Tongue (tissue), 3 donors: ENCODE results near the gene QPCTL. TPM values are rescaled to one million over a fixed set of nuclear protein-coding genes. Genes with fewer than 3 reads are reported as not detected.
"Not testable (repeated sequence)": the region's sequence is repeated elsewhere in the genome, so short reads cannot be mapped to it uniquely, and the experiment has no call there.

Source experiments
- DNase-seq: peaks from one replicate; pipeline ENCODE4 v3.0.0-alpha.2; 2015
- small RNA-seq: library from RNA; depleted of rRNA; stranded (forward); fragments of <200 nt; gene quantifications from one replicate; pipeline ENCODE3, GENCODE V24; 2014; ENCODE audit warnings: low replicate concordance
- total RNA-seq: library from RNA; depleted of rRNA; stranded (reverse); fragments of >200 nt; gene quantifications from one replicate; pipeline ENCODE4 v1.2.3, GENCODE V29; 2014

QPCTL gene
- total RNA-seq, 1 donor from 2014 or later: 3.3 TPM

GRCh38 chr19:45717131-45717982 lies 24.9 kb downstream of the QPCTL start:
- peak; percentile 100 for DNase-seq

- DNase-seq: no peak
Observed at GRCh38 chr19:45717983-45718650, 25.7 kb downstream of the QPCTL start.

GRCh38 chr19:45720065-45720464 lies 27.6 kb downstream of the QPCTL start:
- DNase-seq: not testable (repeated sequence)

DNA sequence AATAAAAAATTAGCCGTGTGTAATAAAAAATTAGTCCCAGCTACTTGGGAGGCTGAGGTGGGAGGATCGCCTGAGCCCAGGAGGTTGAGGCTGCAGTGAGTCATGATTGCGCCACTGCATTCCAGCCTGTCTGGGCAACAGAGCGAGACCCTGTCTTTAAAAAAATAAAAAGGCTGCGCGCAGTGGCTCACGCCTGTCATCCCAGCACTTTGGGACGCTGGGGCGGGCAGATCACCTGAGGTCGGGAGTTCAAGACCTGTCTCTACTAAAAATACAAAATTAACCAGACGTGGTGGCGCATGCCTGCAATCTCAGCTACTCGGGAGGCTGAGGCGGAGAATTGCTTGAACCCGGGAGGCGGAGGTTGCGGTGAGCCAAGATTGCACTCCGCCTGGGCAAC lies 36.2 kb downstream of the QPCTL start:
- DNase-seq: not testable (repeated sequence)

- DNase-seq: peak; percentile 14
Observed at GRCh38 chr19:45729800-45730290, 37.4 kb downstream of the QPCTL start.

DNA sequence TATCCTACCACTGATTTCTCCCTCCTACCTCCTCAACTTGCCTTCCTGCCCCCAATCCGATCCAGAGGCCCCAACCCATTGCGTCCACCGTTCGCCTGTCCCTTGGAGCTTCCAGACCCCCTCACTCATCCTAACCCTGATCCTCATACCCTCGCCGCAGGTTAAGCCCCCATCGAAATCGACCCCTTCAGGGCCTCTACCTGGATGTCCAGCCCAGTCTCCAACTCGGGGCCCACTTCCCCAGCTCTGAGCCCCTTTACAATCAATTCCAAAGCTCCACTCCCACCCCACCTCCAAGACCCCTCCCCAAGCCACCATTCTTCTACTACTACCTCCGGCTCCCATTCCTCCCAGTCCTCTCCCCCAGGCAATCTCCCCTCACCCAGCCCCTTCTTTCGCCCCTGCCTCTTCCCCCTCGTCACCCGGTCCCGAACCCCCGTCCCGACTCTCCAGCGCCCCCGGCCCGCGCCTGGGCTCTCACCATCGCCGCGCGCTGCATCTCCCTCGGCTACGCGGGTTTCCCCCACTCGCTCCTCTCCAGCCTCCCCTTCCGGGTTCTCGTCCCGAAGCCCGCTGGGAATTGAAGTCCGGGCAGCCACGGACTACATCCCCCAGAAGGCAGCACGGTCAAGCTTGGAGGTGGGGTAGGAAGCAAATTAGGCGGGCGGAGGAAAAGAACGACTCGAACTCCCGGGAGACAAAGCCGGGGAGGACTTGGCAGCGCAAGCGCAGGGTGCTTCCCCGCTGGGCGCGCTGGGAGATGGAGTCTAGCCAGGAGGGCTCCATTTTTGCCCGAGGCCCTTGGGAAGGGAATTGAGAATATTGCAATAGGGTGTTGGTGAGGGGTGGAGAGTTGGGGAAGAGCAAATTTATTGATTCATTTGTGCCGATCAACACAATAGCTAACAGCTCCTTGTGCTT lies 38.2 kb downstream of the QPCTL start, which contains the start of gene FBXO46:
TSS of gene FBXO46 (minus strand) at position 529 of the 921 bp plus-strand sequence. CDS start 17,401 bp downstream, outside the sequence.
- peak; percentile 99 for DNase-seq

DNA sequence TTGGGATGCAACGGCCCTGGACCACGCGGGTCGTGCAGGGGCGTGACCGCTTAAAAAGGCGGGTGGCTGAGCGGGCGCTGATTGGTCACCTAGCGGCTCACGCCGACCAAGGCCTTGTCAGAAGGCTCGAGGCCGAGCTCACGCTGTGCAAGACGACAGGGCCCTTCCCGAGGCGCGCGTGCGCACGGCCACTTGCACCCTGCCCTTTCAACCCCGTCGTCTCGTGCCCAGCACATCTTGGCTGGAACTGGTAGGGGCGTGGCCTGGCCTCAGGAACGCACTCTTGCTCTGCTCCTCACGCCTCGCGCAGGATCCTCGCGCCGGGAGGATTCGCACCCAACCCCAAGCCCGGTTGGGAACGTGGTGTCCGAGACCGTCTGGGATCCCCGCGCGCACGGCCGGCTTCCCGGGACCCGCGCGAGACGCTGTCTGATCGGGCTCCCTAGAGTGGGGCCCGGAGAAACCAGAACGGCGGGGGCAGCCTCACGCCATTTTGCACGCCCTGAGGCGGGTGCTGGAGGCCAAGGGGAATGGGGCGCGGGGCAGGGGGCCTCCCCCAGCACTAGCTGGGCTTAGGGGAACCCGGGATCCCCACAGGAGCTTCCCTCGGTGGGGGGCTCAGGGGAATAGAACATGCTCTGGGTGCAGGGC lies 40.8 kb downstream of the QPCTL start, which contains the start of gene MEIOSIN:
TSS of gene MEIOSIN (plus strand) at position 280 of the 651 bp plus-strand sequence. CDS start 1,938 bp downstream, outside the sequence.
- DNase-seq: no peak

DNA sequence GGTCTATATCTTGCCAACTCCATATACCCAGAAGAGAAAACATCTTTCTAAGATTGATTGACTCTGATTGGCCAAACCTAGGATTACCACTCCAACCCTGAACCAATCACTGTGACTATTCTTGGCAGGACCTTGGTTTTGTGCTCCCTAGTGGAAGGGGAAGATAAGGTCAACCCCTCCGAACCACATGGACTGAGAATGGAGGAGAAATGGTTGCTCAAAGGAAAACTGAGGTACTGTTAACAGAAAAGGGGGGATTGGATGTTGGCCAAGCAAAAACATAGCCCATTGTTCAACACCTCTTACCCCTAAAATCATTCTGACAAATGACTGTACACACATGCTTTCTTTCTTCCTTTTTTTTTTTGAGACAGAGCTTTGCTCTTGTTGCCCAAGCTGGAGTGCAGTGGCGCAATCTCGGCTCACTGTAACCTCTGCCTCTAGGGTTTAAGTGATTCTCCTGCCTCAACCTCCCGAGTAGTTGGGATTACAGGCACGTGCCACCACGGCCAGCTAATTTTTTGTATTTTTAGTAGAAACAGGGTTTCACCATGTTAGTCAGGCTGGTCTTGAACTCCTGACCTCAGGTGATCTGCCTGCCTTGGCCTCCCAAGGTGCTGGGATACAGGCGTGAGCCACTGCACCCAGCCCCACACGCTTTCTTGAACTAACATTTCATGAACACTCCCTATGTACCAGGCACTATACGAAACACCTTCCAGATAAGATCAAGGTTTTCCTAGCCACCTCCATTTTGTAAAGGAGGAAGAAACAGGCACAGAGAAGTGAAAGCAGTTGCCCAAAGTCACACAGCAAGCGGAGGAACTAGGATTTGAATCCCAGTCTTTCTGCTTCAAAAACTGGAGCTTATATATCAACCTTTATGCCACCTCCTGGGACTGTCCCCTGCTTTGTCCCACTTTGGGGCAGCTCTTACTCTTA lies 47.3 kb downstream of the QPCTL start:
- no peak for DNase-seq

DNA sequence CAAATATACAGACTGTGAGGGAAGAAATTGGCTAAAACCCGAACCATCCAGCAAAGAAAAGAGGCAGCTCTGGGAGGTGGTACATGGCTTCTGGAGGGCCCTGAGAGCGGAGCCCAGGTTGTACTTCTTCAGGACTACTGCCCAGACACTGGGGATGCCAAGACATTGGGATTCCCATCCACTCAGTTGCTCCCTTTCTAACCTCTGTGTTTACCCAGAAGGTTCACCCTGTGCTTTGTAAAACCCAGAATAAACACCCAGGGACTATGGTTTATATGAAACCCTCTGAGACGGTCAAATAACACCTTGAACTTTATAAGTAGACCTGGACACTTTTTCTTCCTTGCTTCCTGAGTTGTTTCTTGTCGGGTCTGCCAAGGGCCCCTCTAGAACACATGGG lies 50.5 kb downstream of the QPCTL start:
- no peak for DNase-seq

- no peak for DNase-seq
Observed at GRCh38 chr19:45745606-45746005, 53.1 kb downstream of the QPCTL start.

GRCh38 chr19:45746866-45747265 lies 54.4 kb downstream of the QPCTL start:
- DNase-seq: no peak

DNA sequence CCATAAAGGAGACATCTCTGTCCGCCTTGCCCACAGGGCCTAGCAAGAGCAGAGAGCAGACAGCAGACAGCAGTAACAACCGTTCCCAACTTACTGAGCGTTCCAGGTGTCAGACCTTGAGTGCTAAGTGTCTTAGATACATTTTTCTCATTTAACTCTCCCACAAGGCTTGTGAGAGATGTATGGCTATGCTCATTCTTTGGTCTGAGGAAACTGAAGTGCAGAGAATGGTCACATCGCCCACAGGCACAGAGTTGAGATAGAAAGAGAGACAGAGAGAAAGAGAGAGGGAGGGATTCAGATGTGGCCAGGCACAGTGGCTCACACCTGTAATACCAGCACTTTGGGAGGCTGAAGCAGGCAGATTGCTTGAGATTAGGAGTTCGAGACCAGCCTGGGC lies 55.0 kb downstream of the QPCTL start:
- no peak for DNase-seq

GRCh38 chr19:45751483-45751882 lies 59.0 kb downstream of the QPCTL start:
- not testable (repeated sequence) for DNase-seq

DNA sequence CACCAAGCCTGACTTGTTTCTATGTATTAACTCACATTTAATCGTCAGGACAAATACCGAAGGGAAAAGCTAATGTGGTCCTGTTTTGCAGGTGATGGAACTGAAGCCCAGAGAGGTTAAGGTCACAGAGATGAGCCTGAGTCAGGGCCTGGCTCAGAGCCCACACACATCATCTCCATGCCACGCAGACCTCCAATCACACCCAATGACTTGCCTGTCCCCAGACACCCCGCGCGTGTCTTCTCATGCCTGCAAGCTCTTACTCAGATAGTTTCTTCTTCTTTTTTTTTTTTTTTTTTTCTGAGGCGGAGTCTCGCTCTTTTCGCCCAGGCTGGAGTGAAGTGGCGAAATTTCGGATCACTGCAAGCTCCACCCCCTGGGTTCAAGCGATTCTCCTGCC lies 60.2 kb downstream of the QPCTL start:
- DNase-seq: no peak

DNA sequence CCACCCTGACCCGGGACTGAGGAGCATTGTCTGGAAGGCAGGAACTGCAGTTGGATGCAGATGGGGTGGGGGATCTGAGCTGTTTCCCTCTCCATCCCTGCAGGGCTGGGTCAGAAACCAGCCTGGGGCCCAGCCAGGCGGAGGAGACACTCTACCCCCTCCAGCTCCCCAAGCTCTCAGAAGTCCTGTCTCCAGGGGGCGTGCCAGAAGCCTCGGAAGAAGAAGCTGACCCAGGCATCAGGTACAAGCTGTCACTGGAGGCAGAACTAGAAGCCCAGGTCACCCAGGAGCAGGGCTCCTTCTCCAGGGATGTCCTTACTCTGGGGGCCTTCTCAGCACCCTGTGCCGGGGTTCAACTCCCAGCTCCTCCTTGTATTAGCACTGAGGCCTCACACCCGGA lies 61.1 kb downstream of the QPCTL start:
- no peak for DNase-seq

Small RNA genes lying within 50 kb of the gene (small RNA-seq; reads per million reads assigned to genes)
- gene MIR642A: not detected
- not detected for gene RN7SL836P

Other genes starting within 250 kb of the QPCTL start
- gene FOSB, start 224.7 kb upstream of the QPCTL start, total RNA-seq: 5.0 TPM
- gene RTN2, start 195.6 kb upstream of the QPCTL start, total RNA-seq: 73.1 TPM
- 1.4 TPM for gene PPM1N, start 194.2 kb upstream of the QPCTL start, total RNA-seq
- 25.7 TPM for gene VASP, start 185.2 kb upstream of the QPCTL start, total RNA-seq
- 6.4 TPM for gene OPA3, start 107.9 kb upstream of the QPCTL start, total RNA-seq
- 0.31 TPM for gene GPR4, start 90.5 kb upstream of the QPCTL start, total RNA-seq
- gene EML2, start 53.3 kb upstream of the QPCTL start, total RNA-seq: 16.1 TPM
- not detected for gene GIPR, start 24.4 kb upstream of the QPCTL start, total RNA-seq
- 88.4 TPM for gene SNRPD2, start 713 bp upstream of the QPCTL start, total RNA-seq
- 13.2 TPM for gene FBXO46, start 38.2 kb downstream of the QPCTL start, total RNA-seq
- gene MEIOSIN, start 40.8 kb downstream of the QPCTL start, total RNA-seq: not detected
- 21.5 TPM for gene SIX5, start 76.6 kb downstream of the QPCTL start, total RNA-seq
- 181 TPM for gene DMPK, start 89.8 kb downstream of the QPCTL start, total RNA-seq
- 38.1 TPM for gene DMWD, start 100.2 kb downstream of the QPCTL start, total RNA-seq
- not detected for gene RSPH6A, start 122.6 kb downstream of the QPCTL start, total RNA-seq
- 26.6 TPM for gene SYMPK, start 170.5 kb downstream of the QPCTL start, total RNA-seq
- 0.21 TPM for gene FOXA3, start 171.7 kb downstream of the QPCTL start, total RNA-seq
- gene IRF2BP1, start 193.5 kb downstream of the QPCTL start, total RNA-seq: 29.0 TPM
- gene MYPOP, start 209.9 kb downstream of the QPCTL start, total RNA-seq: 1.6 TPM
- gene NANOS2, start 222.1 kb downstream of the QPCTL start, total RNA-seq: not detected